Tibial nerve (tissue), 4 donors: ENCODE results near the gene KRTAP5-6. TPM values are rescaled to one million over a fixed set of nuclear protein-coding genes. Genes with fewer than 3 reads are reported as not detected.

Source experiments
- DNase-seq, 2 donors: peaks; one replicate each; pipeline ENCODE4 v3.0.0-alpha.2; 2019; ENCODE audit warnings: low spot score in 2 of 2
- H3K27ac ChIP-seq, 4 donors: fragments of 200-600 bp; sonication (generic) in 3 of 4; one replicate each; pipeline ENCODE4 v1.5.1; 2017 to 2019; ENCODE audit warnings: mild to moderate bottlenecking in 1 of 4
- H3K27me3 ChIP-seq, 2 donors: fragments of 200-600 bp; sonication (generic) in 1 of 2; one replicate each; pipeline versions ENCODE4 v1.5.1 to v1.6.0; 2017 to 2019
- H3K36me3 ChIP-seq, 3 donors: fragments of 200-600 bp; sonication (generic); one replicate each; pipeline ENCODE4 v1.5.1; 2018 to 2019
- H3K4me1 ChIP-seq, 4 donors: fragments of 200-600 bp; sonication (generic) in 3 of 4; one replicate each; pipeline ENCODE4 v1.5.1; 2017 to 2019
- H3K4me3 ChIP-seq, 4 donors: fragments of 200-600 bp; sonication (generic) in 3 of 4; one replicate each; pipeline ENCODE4 v1.5.1; 2017 to 2019; ENCODE audit warnings: mild to moderate bottlenecking in 1 of 4, moderate library complexity in 1 of 4
- H3K9me3 ChIP-seq, 4 donors: fragments of 200-600 bp; sonication (generic) in 3 of 4; one replicate each; pipeline ENCODE4 v1.5.1; 2017 to 2019
- EP300 ChIP-seq, 2 donors: sonication (generic); formaldehyde crosslinking; IDR thresholded peaks; one replicate each; pipeline ENCODE4 v1.6.1; 2017; ENCODE audit warnings: antibody characterized with exemption in 2 of 2, mild to moderate bottlenecking in 1 of 2
- POLR2A ChIP-seq, 2 donors: fragments of 450-650 bp; IDR thresholded peaks; one replicate each; pipeline ENCODE4 v1.6.1; 2017; ENCODE audit warnings: antibody characterized with exemption in 2 of 2, mild to moderate bottlenecking in 2 of 2, moderate library complexity in 2 of 2
- WGBS, 2 donors: methylation state at CpG; one replicate each; pipeline ENCODE4 v1.1.5; 2018; 5-methylcytosine and 5-hydroxymethylcytosine counted together
- total RNA-seq, 4 donors: library from RNA; depleted of rRNA; stranded (reverse); fragments of >200 nt; gene quantifications; one replicate each; pipeline ENCODE4 v1.1.0, GENCODE V29; 2016
- TF ChIP-seq, protein P1 (sequence below), 5 experiments: fragments of 200-600 bp in 3 of 5; fragments of 450-650 bp in 2 of 5; sonication (generic) in 3 of 5; IDR thresholded peaks; one replicate each; pipeline ENCODE4 v1.5.1; 2016 to 2019; ENCODE audit warnings: antibody characterized with exemption in 5 of 5, mild to moderate bottlenecking in 3 of 5, moderate library complexity in 2 of 5

Gene KRTAP5-6
- total RNA-seq, 4 donors from 2014 or later, result not detected

DNA sequence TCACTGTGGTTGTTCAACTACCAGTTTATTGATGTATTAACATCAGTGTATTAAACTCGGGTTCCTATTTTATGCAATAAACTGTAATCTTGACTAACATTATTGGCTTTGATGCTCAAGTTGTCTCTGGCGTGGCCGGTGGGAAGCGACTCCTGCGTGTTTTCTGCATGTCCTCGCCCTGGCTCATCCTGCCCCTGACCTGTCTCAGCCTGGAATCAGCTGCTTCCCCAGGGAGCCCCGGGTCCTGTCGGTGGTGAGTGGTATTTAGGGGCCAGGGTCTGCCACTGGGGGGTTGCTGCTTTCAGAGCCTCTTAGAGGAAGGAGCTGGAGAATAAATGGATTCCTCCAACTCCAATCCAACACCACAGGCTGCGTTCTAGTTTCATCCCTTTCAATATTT is 30.9 kb downstream of the KRTAP5-6 start:
- peaks cover 0 to 57% of the 10 kb centered on the region in 2 donors for H3K27me3 ChIP-seq
- TF ChIP-seq POLR2A (IDR thresholded peaks at IDR 0.05), result no peak
- TF ChIP-seq EP300 (IDR thresholded peaks at IDR 0.05), result no peak
- TF ChIP-seq, protein P1, sequence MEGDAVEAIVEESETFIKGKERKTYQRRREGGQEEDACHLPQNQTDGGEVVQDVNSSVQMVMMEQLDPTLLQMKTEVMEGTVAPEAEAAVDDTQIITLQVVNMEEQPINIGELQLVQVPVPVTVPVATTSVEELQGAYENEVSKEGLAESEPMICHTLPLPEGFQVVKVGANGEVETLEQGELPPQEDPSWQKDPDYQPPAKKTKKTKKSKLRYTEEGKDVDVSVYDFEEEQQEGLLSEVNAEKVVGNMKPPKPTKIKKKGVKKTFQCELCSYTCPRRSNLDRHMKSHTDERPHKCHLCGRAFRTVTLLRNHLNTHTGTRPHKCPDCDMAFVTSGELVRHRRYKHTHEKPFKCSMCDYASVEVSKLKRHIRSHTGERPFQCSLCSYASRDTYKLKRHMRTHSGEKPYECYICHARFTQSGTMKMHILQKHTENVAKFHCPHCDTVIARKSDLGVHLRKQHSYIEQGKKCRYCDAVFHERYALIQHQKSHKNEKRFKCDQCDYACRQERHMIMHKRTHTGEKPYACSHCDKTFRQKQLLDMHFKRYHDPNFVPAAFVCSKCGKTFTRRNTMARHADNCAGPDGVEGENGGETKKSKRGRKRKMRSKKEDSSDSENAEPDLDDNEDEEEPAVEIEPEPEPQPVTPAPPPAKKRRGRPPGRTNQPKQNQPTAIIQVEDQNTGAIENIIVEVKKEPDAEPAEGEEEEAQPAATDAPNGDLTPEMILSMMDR (IDR thresholded peaks at IDR 0.05), result no peak
- H3K36me3 ChIP-seq, result no peaks in the 10 kb centered on the region
- no peaks in the 10 kb centered on the region for H3K4me1 ChIP-seq
- H3K4me3 ChIP-seq, result no peak overlapping the region
- DNase-seq, result no peak
- WGBS, 2 donors, result 71 to 72% methylated on average over 9 of the region's 9 CpGs
- no peak overlapping the region for H3K27ac ChIP-seq
- no peaks in the 10 kb centered on the region for H3K9me3 ChIP-seq

DNA sequence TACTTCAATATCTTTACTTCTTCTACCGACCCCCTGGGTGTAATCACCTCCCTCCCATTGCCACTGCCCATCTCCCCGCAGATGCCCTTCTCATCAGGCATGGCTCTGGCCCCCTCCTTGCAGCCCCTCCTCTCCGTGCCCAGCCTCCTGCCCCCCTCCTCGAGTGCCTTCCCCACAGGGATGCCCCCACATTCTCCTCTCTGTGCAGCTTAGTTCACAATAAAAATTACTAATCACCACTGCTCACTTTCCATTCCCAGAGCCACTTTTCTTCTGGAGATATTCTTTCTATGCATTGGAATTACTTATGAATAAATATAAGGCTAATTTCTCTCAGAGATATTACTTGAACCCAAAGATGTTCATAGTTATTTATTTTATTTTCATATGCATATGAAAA is 31.3 kb downstream of the KRTAP5-6 start:
- WGBS, 2 donors, result 56% methylated on average over 4 of the region's 4 CpGs
- H3K27ac ChIP-seq, result no peak overlapping the region
- H3K4me1 ChIP-seq, result no peaks in the 10 kb centered on the region
- no peak overlapping the region for H3K4me3 ChIP-seq
- no peak for TF ChIP-seq EP300 (IDR thresholded peaks at IDR 0.05)
- TF ChIP-seq, protein P1 (IDR thresholded peaks at IDR 0.05), result no peak
- no peak for TF ChIP-seq POLR2A (IDR thresholded peaks at IDR 0.05)
- H3K27me3 ChIP-seq, result peaks cover 0 to 62% of the 10 kb centered on the region in 2 donors
- no peaks in the 10 kb centered on the region for H3K36me3 ChIP-seq
- DNase-seq, result no peak
- H3K9me3 ChIP-seq, result no peaks in the 10 kb centered on the region

DNA sequence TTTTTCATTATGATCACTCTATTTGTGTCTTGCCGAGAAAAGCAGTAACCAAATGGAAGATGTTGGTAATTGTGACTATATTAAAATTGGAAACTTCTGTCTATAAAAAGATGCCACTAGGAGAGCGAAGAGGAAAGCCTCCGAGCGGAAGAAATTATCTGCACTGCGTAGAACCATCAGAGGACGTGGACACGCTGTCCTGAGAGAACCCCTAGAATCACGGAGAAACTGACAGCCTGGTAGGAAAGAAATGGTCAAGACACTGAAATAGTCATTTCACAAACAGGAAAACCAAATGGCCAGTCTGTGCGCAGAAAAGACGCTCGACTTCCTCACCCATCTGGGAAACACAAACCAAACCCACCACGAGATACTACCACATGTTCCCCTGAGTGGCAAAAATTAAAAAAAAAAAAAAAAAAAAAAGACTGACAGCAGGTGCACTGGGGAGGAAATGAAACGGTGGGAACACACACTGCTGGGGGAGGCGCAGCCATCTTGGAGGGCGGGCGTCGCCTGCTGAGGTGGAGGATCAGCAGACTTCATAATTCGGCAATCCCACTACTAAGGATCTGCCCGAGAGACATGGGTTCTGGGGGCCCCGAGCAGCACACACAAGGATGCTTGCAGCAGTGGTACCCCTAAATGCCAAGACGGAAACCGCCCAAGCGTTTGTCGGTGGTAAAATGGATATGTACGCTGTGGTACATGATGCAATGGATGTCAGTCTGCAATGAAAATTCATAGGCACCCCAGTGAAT is 32.1 kb downstream of the KRTAP5-6 start:
- no peak overlapping the region for H3K4me3 ChIP-seq
- WGBS, 2 donors, result 78 to 82% methylated on average over 25 of the region's 25 CpGs

DNA sequence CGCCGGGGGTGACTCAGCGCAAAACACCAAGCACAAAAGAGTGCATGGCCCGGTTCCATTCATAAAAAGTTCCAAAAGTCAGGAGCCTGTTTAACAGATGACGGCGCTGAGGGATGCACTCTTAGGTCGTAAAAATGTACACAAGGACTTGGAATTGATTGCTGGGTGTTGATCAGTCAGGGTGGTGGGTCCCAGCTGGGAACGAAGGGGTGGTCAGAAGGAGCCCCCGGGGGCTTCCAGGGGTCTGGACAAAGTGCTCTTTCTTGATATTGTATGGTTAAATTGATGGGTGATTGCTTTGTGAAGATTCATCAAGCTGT is 32.7 kb downstream of the KRTAP5-6 start:
- no peak for DNase-seq
- no peak overlapping the region for H3K27ac ChIP-seq
- no peaks in the 10 kb centered on the region for H3K4me1 ChIP-seq
- 37 to 52% methylated on average over 9 of the region's 9 CpGs for WGBS, 2 donors
- H3K4me3 ChIP-seq, result no peak overlapping the region
- no peaks in the 10 kb centered on the region for H3K9me3 ChIP-seq
- H3K27me3 ChIP-seq, result peaks cover 0 to 74% of the 10 kb centered on the region in 2 donors
- TF ChIP-seq POLR2A (IDR thresholded peaks at IDR 0.05) (no peak), EP300 (IDR thresholded peaks at IDR 0.05) (no peak)
- TF ChIP-seq, protein P1 (IDR thresholded peaks at IDR 0.05), result no peak
- H3K36me3 ChIP-seq, result no peaks in the 10 kb centered on the region

More for the DNA sequence above, 32.1 kb downstream of the KRTAP5-6 start:
- H3K4me1 ChIP-seq, result no peaks in the 10 kb centered on the region
- H3K36me3 ChIP-seq, result no peaks in the 10 kb centered on the region
- DNase-seq, result no peak
- H3K27ac ChIP-seq, result no peak overlapping the region
- TF ChIP-seq, protein P1 (IDR thresholded peaks at IDR 0.05), result no peak
- TF ChIP-seq POLR2A (IDR thresholded peaks at IDR 0.05) (no peak), EP300 (IDR thresholded peaks at IDR 0.05) (no peak)
- H3K9me3 ChIP-seq, result no peaks in the 10 kb centered on the region
- peaks cover 0 to 70% of the 10 kb centered on the region in 2 donors for H3K27me3 ChIP-seq

DNA sequence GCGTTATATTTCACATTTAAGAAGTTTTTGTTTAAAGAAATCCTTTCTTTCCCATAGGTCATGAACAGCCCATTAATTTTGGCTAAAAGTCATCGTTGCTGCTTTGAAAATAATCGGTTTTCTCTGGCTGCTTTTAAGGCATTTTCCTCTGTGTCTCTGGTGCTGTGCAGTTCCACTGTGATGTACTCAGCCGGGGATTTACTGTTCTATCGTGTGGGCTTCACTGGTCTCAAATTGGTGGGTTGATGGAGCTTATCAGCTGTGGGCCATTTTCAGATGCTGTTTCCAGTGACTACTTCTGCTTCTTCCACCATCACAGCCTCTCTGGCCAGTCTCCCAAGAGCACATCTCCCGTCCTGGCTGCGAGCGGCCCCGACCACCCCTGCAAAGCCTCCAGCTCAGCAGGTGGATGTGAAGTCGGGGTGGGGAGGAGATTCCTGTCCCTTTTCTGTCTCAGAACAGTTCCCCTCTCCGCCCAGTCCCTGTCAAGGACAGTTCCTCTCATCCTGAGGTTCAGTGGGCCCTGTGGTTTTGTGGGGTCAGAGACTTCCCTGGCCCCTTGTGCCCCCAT is 33.1 kb downstream of the KRTAP5-6 start:
- H3K36me3 ChIP-seq, result no peaks in the 10 kb centered on the region
- H3K9me3 ChIP-seq, result no peaks in the 10 kb centered on the region
- DNase-seq, result no peak
- TF ChIP-seq, protein P1 (IDR thresholded peaks at IDR 0.05), result no peak
- no peak for TF ChIP-seq EP300 (IDR thresholded peaks at IDR 0.05)
- TF ChIP-seq POLR2A (IDR thresholded peaks at IDR 0.05), result no peak
- H3K27me3 ChIP-seq, result peaks cover 0 to 79% of the 10 kb centered on the region in 2 donors
- no peak overlapping the region for H3K27ac ChIP-seq
- no peak overlapping the region for H3K4me3 ChIP-seq
- 47 to 51% methylated on average over 11 of the region's 11 CpGs for WGBS, 2 donors
- no peaks in the 10 kb centered on the region for H3K4me1 ChIP-seq
